GM21367 (cell line): ENCODE measurements around the gene MINDY4.

Source experiments
- ATAC-seq: cut with Tn5 transposase; IDR thresholded peaks from one replicate; pipeline ENCODE4 v1.9.1; 2021; ENCODE audit not compliant: unreplicated experiment

MINDY4 gene

DNA sequence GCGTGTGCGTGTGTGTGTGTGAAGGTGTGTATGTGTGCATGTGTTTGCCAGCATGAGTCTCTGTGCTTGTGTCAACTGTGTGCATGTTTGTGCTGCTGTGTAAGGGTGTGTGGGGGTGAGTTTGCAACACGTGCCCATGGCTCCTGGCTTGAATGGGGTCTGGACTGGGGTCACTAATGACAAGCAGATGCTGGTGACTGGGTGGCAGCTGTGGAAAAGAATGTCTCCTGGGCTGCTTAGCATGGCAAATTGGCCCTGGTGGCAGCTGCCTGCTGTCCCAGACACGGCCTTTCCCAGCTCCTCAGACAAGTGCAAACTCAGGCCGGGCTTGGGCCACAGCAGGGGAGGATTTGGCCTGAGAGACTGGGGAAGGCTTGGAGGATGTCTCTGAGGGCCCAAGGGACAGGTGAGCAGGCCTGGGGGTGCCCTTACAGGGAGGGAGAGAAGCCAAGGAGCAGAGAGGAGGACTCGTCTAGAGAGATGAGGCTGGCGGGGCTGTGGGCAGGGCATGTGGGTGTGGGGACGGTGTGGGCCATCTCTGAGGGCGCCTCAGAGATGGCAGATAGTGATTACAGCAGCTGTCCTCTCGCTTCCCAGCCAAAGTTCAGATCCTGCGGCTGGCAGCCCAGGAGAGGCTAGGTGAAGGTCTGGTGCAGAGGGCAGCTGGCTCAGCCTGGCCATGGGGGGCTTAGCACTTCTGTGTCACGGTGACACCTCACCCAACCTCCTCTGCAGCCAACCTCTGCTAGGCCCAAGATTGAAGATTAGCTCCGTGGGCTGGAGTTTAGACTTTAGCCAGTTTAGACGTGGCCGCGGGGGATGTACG is 142.0 kb downstream of the MINDY4 start:
- no peak for ATAC-seq

DNA sequence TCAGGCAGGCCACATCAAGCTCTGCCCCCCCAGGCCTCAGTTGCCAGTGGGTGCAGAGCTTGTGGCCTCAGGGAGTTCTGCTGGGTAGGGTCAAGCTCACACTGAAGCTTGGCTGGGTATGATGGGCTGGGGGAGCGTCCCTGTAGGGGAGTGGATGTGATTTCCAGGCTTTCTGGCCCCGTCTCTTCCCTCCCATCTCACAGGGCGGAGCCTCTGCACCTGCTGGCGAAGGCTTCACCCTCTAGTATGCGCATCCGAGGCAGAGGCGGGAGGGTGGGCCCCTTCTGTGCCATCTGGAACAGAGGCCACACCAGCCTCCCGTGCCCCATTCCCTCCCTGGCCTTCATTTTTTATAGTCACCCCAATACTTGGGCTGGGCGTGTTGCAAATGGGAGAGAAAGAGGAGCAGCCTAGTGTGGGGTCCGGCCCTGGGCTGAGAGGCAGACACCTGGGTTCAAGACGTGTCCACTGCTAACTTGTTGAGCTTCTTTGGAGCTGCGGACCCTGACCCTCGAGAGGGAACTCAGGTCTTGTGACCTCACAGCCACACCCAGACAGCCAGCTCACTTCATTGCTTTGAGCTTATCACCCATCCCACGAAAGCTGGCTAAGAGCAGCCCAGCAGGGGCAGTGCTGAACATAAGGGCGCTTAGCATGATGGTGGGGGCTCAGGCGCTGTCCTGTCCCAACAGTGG is 142.8 kb downstream of the MINDY4 start:
- ATAC-seq = no peak

GRCh38 chr7:30914596-30914995 is 143.4 kb downstream of the MINDY4 start:
- no peak for ATAC-seq

DNA sequence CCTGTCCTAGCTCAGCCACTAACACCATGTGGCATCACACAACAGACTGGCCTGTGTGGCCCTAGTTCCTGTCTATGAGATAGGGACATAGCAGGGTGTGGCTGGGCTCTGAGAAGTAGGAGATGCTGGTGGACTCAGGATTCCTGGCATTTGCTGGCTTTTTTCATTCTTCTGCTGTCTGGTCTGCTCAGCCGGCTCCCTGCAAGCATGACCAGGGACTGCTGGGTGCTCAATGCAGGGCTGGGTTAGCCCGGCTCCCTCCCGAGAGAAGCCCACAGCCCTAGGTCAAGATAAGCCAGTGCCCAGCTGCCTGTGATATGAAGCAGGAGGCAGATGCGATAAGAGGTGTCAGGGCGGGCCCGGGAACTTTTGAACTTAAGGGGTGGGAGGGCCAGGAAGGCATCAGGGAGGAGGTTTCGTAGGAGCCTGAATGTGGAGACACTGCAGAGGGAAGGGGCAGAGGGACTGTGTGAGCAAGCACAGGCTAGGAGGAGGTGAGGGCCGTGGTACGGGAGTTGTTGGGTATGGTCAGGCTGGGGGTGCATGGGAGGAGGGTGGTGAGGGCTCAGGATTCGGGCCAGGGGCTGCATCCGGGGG is 143.9 kb downstream of the MINDY4 start:
- no peak for ATAC-seq

GRCh38 chr7:30915751-30916150 is 144.5 kb downstream of the MINDY4 start:
- no peak for ATAC-seq

DNA sequence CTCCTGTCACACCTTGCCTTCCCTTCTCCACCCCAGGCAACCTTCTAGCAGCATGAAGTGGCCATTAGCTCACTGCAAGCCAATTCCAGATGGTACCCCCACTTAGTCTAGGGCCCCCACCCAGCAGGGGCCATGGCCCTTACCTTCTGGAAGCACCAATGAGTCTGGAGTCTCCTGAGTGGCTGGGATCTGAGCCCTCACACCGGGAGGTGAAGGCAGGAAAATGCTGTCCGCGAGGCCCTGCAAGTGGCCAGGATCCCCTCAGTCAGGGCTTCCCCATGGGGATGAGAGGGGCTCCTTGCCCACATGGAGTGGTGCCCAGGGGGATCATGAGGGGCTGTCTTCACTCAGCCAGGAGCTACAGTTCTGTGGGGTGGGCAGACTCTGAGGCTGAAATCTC is 145.0 kb downstream of the MINDY4 start:
- no peak for ATAC-seq

GRCh38 chr7:30916767-30917166 is 145.6 kb downstream of the MINDY4 start:
- no peak for ATAC-seq

- no peak for ATAC-seq
Observed at GRCh38 chr7:30917216-30917893, 146.1 kb downstream of the MINDY4 start.

DNA sequence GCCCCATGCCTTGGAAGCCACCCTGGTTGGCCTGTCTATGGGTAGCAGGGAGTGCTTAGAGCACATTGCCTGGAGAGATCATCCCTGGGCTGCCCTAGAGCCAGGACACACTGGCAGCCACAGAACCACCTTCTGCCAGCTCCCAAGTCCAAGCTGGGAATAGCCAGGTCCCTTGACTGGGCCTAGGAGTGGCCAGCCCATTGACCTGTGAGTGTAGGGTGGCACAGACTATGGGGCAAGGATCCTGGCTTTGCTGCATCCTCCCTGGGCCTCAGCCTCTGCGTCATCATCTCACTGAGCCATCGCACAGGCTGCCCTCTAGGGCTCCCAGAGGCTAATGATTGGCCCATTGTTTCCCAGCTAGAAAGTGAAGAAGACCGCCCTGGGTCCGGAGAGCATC is 147.5 kb downstream of the MINDY4 start:
- ATAC-seq = no peak

DNA sequence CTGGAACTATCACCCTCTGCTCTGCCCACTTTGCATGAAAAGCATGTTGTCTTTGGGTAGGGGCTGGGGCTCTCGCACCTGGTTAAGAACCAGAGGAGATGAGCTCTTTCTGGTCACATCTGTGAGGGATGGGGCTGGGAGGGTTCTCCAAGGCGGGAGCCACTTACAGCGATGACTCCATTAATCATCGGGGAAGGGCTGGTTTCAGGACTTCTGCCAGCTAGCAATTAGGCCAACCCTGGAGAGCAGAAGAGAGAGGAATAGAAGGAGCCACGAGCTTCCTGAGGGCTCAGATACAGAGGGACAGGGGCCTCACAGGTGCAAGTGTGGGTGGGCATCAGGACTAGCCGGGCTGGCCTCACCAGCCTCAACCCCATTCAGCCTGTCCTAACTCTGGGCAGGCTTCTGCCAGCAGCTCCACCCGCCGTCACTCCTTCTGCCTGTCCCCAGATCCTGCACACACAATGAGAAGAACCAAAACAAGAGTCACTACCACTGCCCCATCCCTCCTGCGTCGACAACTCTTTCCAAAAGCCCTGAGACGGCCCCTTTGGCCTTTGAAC is 148.9 kb downstream of the MINDY4 start:
- no peak for ATAC-seq

DNA sequence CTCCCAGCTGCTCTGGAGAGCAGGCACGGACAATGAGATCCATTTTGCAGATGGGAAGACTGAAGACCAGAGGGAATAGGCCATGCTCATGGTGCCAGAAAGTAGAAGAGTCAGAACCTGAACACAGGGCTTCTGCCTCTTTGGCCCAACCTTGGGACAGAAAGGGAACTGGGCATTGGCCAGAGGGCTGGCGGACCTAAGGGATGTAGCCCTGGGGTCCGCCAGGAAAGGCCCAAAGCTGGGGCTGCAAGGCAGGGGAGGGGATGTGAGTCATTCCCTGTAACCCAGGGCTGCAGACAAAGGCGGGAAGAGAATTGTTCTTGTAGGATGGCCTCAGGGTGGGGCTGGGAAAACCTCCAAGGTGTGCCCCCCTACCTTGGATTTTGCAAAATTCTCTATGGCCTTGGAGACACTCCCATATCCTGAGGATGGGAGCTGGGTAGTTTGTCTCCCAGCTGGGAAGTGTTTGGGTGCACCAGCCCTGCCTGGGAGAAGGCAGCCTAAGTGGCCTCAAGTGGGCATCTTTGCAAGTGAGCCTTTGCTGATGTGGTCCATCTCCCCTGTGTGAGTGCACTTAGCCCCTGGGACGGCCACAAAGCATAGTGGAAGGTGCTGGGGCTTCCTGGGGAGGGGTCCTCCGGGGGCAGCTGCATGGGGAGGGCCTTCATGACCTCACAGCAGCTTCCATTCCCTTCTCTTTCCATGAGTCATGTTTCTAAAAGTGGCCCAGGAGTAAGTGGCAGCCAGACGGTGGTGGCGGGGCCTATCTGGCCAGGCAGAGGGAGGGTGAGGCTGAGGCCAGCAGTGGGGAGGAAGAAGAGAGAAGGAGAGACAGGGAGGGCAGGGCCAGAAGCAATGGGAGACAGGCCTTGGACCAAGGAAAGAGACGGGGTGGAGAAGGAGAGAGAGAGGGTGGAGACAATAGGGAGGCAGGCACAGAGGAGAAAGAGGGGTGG is 149.6 kb downstream of the MINDY4 start:
- ATAC-seq = no peak

GRCh38 chr7:30921540-30922401 is 150.6 kb downstream of the MINDY4 start:
- no peak for ATAC-seq

GRCh38 chr7:30922596-30922995 is 151.4 kb downstream of the MINDY4 start:
- ATAC-seq = no peak

DNA sequence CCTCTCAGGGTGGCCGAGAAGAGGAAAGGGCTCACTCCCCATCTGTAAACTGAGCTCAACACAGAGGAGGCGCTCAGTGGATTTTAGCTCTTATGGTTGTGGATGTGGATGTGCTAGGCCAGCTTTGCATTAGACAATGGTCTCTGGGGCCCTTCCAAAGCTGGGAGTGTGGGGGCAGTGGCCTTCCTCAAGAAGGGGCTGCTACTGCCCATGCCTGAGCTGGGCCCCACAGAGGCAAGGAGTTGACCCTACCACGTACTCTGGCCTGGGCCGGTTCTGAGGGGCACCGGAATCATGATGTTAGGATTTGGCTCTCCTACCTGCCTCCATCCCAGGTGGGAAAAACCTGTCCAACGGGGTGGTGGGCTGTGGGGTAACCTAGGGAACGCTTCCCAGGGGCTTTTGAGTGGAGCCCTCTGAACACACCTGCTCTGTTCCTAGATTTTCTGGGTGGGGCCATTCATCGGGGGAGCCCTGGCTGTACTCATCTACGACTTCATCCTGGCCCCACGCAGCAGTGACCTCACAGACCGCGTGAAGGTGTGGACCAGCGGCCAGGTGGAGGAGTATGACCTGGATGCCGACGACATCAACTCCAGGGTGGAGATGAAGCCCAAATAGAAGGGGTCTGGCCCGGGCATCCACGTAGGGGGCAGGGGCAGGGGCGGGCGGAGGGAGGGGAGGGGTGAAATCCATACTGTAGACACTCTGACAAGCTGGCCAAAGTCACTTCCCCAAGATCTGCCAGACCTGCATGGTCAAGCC is 152.0 kb downstream of the MINDY4 start:
- ATAC-seq = no peak

GRCh38 chr7:30923774-30924413 is 152.7 kb downstream of the MINDY4 start:
- no peak for ATAC-seq

DNA sequence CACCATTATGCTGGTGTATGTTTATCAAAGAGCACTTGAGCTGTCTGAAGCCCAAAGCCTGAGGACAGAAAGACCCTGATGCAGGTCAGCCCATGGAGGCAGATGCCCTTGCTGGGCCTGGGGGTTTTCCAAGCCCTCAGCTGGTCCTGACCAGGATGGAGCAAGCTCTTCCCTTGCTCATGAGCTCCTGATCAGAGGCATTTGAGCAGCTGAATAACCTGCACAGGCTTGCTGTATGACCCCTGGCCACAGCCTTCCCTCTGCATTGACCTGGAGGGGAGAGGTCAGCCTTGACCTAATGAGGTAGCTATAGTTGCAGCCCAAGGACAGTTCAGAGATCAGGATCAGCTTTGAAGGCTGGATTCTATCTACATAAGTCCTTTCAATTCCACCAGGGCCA is 153.4 kb downstream of the MINDY4 start:
- ATAC-seq = no peak

- no peak for ATAC-seq
Observed at GRCh38 chr7:30925117-30925516, 153.9 kb downstream of the MINDY4 start.

DNA sequence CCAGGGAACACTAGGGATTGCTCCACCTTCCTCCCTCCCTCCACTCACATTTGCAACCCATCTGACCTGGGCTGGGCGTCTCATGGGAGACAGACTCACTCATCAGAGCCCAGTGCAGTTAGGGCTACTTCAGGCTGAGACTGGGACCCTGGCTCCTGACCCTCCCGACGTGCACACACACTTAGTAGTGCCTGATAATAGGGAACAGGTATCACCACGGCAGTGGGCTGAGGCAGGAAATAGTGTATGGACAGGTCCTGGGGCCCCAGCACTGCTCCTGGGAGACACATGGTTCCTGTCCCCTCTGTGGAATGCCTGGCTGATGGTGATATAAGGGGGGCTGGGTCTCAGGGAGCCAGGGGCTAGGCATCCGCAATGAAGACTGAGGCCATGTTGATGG is 154.7 kb downstream of the MINDY4 start:
- no peak for ATAC-seq
